Upper lobe of left lung (tissue), 4 donors: ENCODE data around the gene PPP1R3D.
"Not testable (repeated sequence)": the region's sequence is repeated elsewhere in the genome, so short reads cannot be mapped to it uniquely, and the experiment has no call there.

ENCODE experiments used
- POLR2A ChIP-seq, 4 donors: fragments of 450-650 bp; IDR thresholded peaks; one replicate each; pipeline ENCODE4 v1.5.1; 2016 to 2017; ENCODE audit warnings: antibody characterized with exemption in 4 of 4, mild to moderate bottlenecking in 2 of 4
- POLR2AphosphoS5 ChIP-seq, 2 donors: sonication (generic); formaldehyde crosslinking; IDR thresholded peaks; one replicate each; pipeline ENCODE4 v1.5.1; 2017; ENCODE audit warnings: antibody characterized with exemption in 2 of 2
- TF ChIP-seq, protein P1 (sequence below), 6 experiments: fragments of 450-650 bp in 4 of 6; fragments of 200-600 bp in 2 of 6; sonication (generic) in 2 of 6; IDR thresholded peaks; one replicate each; pipeline ENCODE4 v1.5.1; 2016 to 2019; ENCODE audit warnings: antibody characterized with exemption in 6 of 6

DNA sequence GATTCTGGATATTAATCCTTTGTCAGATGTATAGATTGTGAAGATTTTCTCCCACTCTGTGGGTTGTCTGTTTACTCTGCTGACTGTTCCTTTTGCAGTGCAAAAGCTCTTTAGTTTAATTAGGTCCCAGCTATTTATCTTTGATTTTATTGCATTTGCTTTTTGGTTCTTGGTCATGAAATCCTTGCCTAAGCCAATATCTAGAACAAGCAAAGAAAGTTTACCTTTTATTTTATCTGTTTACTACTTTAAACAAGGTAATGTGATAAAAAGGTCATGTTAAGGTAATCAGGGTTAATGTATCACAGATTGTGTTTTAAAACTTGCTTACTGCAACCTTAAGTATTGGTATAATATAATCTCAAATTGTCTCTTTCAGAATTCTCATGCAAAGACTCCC lies 17.5 kb upstream of the PPP1R3D start:
- not testable (repeated sequence) for TF ChIP-seq POLR2A, POLR2AphosphoS5 (IDR thresholded peaks at IDR 0.05)
- TF ChIP-seq, protein P1, sequence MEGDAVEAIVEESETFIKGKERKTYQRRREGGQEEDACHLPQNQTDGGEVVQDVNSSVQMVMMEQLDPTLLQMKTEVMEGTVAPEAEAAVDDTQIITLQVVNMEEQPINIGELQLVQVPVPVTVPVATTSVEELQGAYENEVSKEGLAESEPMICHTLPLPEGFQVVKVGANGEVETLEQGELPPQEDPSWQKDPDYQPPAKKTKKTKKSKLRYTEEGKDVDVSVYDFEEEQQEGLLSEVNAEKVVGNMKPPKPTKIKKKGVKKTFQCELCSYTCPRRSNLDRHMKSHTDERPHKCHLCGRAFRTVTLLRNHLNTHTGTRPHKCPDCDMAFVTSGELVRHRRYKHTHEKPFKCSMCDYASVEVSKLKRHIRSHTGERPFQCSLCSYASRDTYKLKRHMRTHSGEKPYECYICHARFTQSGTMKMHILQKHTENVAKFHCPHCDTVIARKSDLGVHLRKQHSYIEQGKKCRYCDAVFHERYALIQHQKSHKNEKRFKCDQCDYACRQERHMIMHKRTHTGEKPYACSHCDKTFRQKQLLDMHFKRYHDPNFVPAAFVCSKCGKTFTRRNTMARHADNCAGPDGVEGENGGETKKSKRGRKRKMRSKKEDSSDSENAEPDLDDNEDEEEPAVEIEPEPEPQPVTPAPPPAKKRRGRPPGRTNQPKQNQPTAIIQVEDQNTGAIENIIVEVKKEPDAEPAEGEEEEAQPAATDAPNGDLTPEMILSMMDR (IDR thresholded peaks at IDR 0.05): not testable (repeated sequence)
